Motor neuron (in vitro differentiated cells): ENCODE measurements around the gene FZD2. TPM values are rescaled to one million over a fixed set of nuclear protein-coding genes. Genes with fewer than 3 reads are reported as not detected.
A peak's percentile ranks its signal among the peaks of the same experiment; 100 is the strongest.

Source experiments
- ATAC-seq, 8 experiments: fragments of 200-7000 bp; cut with Tn5 transposase; replicated peaks in 6 of 8; 2 replicates each; pipeline ENCODE4 v1.8.0; 2021; ENCODE audit warnings: mild to moderate bottlenecking in 8 of 8, moderate library complexity in 8 of 8
- H3K27ac ChIP-seq, 2 donors: fragments of 250-450 bp; sonication (Bioruptor Pico); 2 replicates each; pipeline ENCODE4 v1.9.0; 2021; ENCODE audit warnings: antibody characterized with exemption in 2 of 2, mild to moderate bottlenecking in 2 of 2, moderate library complexity in 1 of 2
- H3K4me1 ChIP-seq, 2 donors: fragments of 250-450 bp; sonication (Bioruptor Pico); replicated peaks in 1 of 2; 2 replicates each; pipeline ENCODE4 v1.6.1; 2021; ENCODE audit warnings: antibody characterized with exemption in 2 of 2, mild to moderate bottlenecking in 2 of 2, moderate library complexity in 1 of 2
- H3K4me3 ChIP-seq, 5 donors: fragments of 250-450 bp; sonication (Bioruptor Pico); 2 replicates each; pipeline ENCODE4 v1.9.0; 2021; ENCODE audit warnings: antibody characterized with exemption in 5 of 5, mild to moderate bottlenecking in 5 of 5, moderate library complexity in 4 of 5
- WGBS, 10 experiments: fragments of 450-650 bp; shearing (Covaris generic); methylation state at CpG; one replicate each; pipeline ENCODE4 v1.0.0; 2022; 5-methylcytosine and 5-hydroxymethylcytosine counted together
- in situ Hi-C, 9 experiments: fragments of 400-800 bp; cut with MboI; loops; one replicate each; pipeline ENCODE4 v1.15.0; 2021; ENCODE audit warnings: low sequenced_read_pairs in 9 of 9, low pct_unique_long_range_greater_than_20kb in 2 of 9; ENCODE audit not compliant: unreplicated experiment in 9 of 9
- total RNA-seq, 8 experiments: library from RNA; unstranded; fragments of 300-600 nt; gene quantifications; 2 replicates each; pipeline versions ENCODE4 v1.2.3 to v1.2.4, GENCODE V29; 2022

Gene FZD2
- total RNA-seq = 10 to 100 TPM in 4 of 8 experiments, 1 to 10 TPM in 4; 1.0 to 34.2 (median 11.7) TPM

DNA sequence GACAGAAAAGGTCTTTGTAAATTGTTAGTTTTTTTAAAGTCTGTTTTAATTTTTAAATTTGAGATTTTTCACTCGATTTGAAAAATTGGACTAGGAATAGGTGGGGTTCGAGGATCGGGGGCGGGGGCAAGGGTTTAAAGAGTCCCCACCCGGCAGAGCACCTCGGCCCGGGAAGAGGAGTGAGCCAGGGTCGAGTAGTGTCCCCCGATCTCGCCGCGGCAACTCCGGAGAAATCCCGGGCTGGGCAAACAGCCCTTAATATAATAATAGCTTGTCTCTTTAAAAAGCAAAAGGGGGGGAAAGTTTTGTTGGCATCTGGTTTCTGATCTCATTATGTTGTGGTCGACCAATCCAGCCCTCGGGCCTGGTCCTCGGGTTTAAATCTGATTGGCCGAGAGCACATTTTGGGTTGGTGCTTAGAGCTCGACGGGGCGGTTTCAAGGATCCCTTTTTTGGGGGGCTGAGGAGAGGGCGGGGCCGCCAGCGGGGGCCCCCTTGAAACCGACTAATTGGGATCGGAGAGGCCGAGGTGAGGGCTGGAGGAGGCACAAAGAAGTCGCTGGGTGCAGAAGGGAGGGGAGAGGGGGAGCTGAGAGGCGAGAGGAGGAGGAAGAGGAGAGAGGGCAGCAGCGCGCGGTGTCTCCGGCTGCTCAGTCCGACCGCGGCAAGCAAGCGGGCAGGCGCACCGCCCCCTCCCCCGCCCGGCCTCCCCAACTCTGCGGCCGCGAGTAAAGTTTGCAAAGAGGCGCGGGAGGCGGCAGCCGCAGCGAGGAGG is at the start of gene FZD2:
Gene FZD2, plus strand, starts transcription at position 653 of the 775 bp plus-strand sequence. CDS start 205 bp downstream, outside the sequence.
- peaks cover 11 to 14% of the 10 kb centered on the region in 2 donors for H3K4me1 ChIP-seq
- in situ Hi-C loops = no loop called here
- peak; percentile 80 to 90 (median 84) for ATAC-seq
- H3K4me3 ChIP-seq = peak within 1 kb of the TSS; percentile 37 to 63 (median 47)
- H3K27ac ChIP-seq = peak within 1 kb of the TSS; percentile 80 to 88
- WGBS, 10 experiments = 0% methylated on average over 1 to 14 of the region's 49 CpGs; no CpG with 5 or more reads in 5 of the 10 experiments

DNA sequence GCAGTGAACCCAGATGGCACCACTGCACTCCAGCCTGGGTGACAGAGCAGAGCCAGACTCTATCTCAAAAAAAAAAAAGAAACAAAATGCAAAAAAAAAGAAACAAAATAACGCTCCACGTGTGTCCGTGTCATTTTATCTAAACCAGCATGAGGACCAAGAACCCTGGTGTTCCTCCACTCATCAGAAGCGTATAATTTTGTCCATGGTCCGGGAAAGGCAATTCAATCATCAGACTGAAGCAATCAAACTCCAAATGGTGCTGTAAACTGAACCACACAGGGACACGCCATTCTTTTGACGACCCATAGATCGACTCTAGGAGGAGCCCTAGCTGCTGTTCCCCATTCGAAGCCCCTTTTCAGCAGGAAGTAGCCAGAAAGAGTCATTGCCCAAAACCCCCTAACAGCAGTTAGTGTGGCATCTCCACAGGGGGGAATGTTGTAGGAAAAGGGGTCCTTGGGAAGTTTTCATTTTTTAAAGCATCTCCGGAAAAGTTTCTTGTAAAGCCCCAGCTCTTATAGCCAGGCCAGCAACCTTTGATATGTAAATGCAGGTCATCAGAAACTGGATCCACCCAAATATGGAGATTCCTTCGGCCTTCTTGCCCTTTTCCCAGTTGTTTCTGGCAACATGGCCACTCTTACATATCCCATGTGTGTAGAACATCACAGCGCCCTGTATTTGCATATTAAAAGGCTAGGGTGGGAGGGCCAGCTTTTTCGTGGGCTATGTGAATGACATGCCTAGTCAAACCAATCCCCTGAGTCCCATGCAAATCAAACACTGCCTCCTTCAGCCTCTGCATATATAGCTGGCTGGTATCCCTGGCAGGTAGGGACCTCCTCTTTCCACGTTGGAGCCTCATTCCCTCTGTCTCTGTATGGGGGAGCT is 45.8 kb upstream of the FZD2 start:
- H3K27ac ChIP-seq = peak overlapping the region; percentile 96
- 0 to 36% (median 10%) methylated on average over 1 to 13 of the region's 14 CpGs for WGBS, 10 experiments
- in situ Hi-C loops = loop anchor here in 1 of 9 experiments (25.0 kb wide), 1 partner anchor 99 kb away; no protein-coding TSS in a partner anchor
- peak overlapping the region; percentile 27 to 37 (median 36) for H3K4me3 ChIP-seq
- peak; percentile 88 to 97 (median 92) for ATAC-seq
- peaks cover 11 to 14% of the 10 kb centered on the region in 2 donors for H3K4me1 ChIP-seq

DNA sequence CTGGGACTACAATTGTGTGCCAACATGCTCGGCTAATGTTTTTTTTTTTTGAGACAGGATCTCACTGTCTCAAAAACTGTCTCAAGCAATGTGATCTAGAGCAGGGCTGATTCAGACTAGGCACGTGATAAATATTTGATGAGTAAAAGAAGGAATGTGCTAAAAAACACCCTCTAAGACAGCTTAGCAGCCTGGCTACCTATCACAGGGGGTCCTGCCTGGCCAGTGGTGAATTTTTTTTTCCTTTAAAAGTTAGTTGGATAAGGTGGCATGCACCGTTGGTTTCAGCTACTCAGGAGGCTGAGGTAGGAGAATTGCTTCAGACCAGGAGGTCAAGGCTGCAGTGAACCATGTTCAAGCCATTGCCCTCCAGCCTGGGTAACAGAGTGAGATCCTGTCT is 39.3 kb upstream of the FZD2 start:
- in situ Hi-C loops = loop anchor here in 1 of 9 experiments (25.0 kb wide), 1 partner anchor 106 kb away; no protein-coding TSS in a partner anchor

DNA sequence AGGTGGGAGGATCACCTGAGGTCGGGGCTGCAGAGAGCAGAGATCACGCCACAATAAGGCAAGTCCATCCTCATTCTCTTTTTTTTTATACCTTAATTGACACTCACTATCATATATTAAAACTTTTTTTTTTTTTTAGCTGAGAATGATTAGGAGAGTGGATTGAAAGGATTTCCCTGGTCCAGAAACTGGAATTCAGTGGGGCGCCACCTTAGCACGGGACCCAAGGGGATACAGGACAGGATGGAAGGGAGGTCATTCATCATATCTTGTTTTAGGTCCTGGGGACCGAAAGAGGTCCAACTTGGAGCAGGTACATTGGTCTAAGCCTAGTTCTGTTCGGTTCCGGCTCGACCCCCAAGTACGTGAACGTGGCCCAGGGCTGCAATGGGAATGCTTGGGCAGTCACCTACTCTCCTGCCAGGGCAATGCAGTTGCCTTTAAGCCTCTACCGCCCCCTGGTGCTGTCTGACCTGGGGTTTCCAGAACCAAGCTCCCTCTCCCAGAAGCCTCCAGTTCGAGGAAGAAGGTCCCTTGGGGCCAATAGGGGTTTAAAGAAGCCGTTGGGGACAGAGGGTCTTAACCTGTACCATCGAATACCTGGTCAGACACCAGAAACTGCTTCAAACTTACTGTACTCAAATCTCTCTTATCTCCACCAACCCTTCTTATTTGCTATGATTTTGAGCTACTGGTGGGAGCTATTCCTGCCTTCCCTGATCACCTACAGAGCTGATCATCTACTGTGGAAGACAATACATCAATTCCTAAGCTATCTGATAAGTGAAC is 34.2 kb upstream of the FZD2 start:
- WGBS, 10 experiments = 0 to 87% (median 75%) methylated on average over 1 to 11 of the region's 14 CpGs
- Histone ChIP-seq H3K27ac (no peak overlapping the region), H3K4me1 (no peaks in the 10 kb centered on the region), H3K4me3 (no peak overlapping the region)
- in situ Hi-C loops = loop anchor here in 1 of 9 experiments (25.0 kb wide), 1 partner anchor 111 kb away; no protein-coding TSS in a partner anchor
- ATAC-seq = peak in 5 of 8 experiments; percentile 18 to 96 (median 94)

More for the DNA sequence above, 39.3 kb upstream of the FZD2 start:
- no peaks in the 10 kb centered on the region for H3K4me1 ChIP-seq
- no peak overlapping the region for H3K4me3 ChIP-seq
- H3K27ac ChIP-seq = no peak overlapping the region
- peak in 1 of 8 experiments; percentile 34 for ATAC-seq
- 0 to 100% (median 69%) methylated on average over 1 to 3 of the region's 3 CpGs for WGBS, 10 experiments

GRCh38 chr17:44523672-44523972 is 33.7 kb upstream of the FZD2 start:
- H3K4me3 ChIP-seq = no peak overlapping the region
- no peak for ATAC-seq
- in situ Hi-C loops = loop anchor here in 1 of 9 experiments (25.0 kb wide), 1 partner anchor 111 kb away; no protein-coding TSS in a partner anchor
- 50 to 100% (median 74%) methylated on average over 1 to 3 of the region's 3 CpGs; no CpG with 5 or more reads in 4 of the 10 experiments for WGBS, 10 experiments
- H3K27ac ChIP-seq = no peak overlapping the region
- no peaks in the 10 kb centered on the region for H3K4me1 ChIP-seq

GRCh38 chr17:44527102-44527501 is 30.2 kb upstream of the FZD2 start:
- ATAC-seq = no peak
- H3K4me1 ChIP-seq = no peaks in the 10 kb centered on the region
- 0 to 100% (median 88%) methylated on average over 1 of the region's 1 CpG; no CpG with 5 or more reads in 1 of the 10 experiments for WGBS, 10 experiments
- H3K4me3 ChIP-seq = no peak overlapping the region
- in situ Hi-C loops = loop anchor here in 5 of 9 experiments (25.0 kb wide), 1 partner anchor 110 kb away; no protein-coding TSS in a partner anchor
- H3K27ac ChIP-seq = no peak overlapping the region

- Histone ChIP-seq H3K4me3 (no peak overlapping the region), H3K27ac (no peak overlapping the region), H3K4me1 (no peaks in the 10 kb centered on the region)
- ATAC-seq = no peak
- in situ Hi-C loops = loop anchor here in 5 of 9 experiments (25.0 kb wide), 1 partner anchor 109 kb away; no protein-coding TSS in a partner anchor
- 93 to 100% methylated on average over 3 to 5 of the region's 28 CpGs; no CpG with 5 or more reads in 8 of the 10 experiments for WGBS, 10 experiments
Observed at GRCh38 chr17:44527954-44528353, 29.3 kb upstream of the FZD2 start.

GRCh38 chr17:44529864-44530263 is 27.4 kb upstream of the FZD2 start:
- in situ Hi-C loops = loop anchor here in 7 of 9 experiments (10.0 to 25.0 kb wide), 2 partner anchors 105 to 107 kb away; no protein-coding TSS in a partner anchor
- ATAC-seq = no peak
- WGBS, 10 experiments = 17 to 100% (median 67%) methylated on average over 1 to 3 of the region's 3 CpGs; no CpG with 5 or more reads in 2 of the 10 experiments

DNA sequence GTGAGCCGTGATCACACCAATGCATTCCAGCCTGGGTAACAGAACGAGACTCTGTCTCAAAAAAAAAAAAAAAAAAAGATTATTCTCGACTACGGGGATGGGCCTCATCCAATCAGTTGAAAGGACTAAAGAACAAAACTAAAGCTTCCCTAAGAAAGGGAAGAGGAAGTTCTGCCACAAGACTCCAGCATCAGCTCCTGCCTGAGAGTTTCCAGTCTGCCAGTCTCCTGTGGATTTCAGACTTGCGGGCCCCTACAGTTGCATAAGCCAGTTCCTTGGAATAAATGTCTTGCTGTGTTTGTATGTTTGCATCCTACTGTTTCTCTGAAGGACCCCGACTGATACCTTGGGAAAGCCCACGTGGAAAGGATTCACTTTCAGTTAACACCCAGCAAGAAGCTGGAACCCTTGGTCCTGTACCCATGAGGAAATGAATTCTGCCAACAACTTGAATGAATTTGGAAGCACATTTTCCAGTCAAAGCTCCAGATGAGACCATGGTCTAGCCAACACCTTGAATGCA is 26.3 kb upstream of the FZD2 start:
- H3K27ac ChIP-seq = no peak overlapping the region
- peaks cover 3 to 5% of the 10 kb centered on the region in 2 donors for H3K4me1 ChIP-seq
- 12 to 100% (median 80%) methylated on average over 1 to 4 of the region's 7 CpGs; no CpG with 5 or more reads in 2 of the 10 experiments for WGBS, 10 experiments
- in situ Hi-C loops = loop anchor here in 7 of 9 experiments (10.0 to 25.0 kb wide), 2 partner anchors 104 to 106 kb away; no protein-coding TSS in a partner anchor
- no peak for ATAC-seq
- no peak overlapping the region for H3K4me3 ChIP-seq

More at GRCh38 chr17:44529864-44530263, 27.4 kb upstream of the FZD2 start:
- Histone ChIP-seq H3K4me1 (peaks cover 3 to 5% of the 10 kb centered on the region in 2 donors), H3K27ac (no peak overlapping the region), H3K4me3 (no peak overlapping the region)

GRCh38 chr17:44533533-44534246 is 23.6 kb upstream of the FZD2 start:
- in situ Hi-C loops = loop anchor here in 7 of 9 experiments (10.0 to 25.0 kb wide), 2 partner anchors 101 to 104 kb away; no protein-coding TSS in a partner anchor
- peak overlapping the region in 1 of 2 donors; percentile 53 for H3K27ac ChIP-seq
- H3K4me3 ChIP-seq = no peak overlapping the region
- WGBS, 10 experiments = 0 to 60% (median 14%) methylated on average over 1 to 12 of the region's 21 CpGs; no CpG with 5 or more reads in 1 of the 10 experiments
- H3K4me1 ChIP-seq = peaks cover 9 to 14% of the 10 kb centered on the region in 2 donors
- peak; percentile 86 to 98 (median 93) for ATAC-seq
